ENCODE results near the gene SCD5. TPM values are rescaled to one million over a fixed set of nuclear protein-coding genes. Genes with fewer than 3 reads are reported as not detected.

Gene SCD5
- total and polyA plus RNA-seq, 2 of the 13 experiments (the other 11 are each of a cell fraction or from before 2014, with no cell fraction given) = not detected

DNA sequence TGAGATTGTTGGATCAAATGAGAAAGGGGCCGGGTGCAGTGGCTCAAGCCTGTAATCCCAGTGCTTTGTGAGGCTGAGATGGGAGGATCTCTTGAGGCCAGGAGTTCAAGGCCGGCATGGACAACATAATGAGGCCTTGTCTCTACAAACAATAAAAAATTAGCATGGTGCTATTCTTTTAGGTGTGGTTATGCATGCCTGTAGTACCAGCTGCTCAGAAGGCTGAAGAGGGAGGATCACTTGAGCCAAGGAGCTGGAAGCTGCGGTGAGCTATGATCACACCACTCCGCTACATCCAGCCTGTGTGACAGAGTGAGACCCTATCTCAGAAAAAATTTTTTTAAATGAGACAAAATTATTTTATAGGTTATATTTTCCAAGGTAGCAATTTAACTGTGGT lies 187.1 kb downstream of the SCD5 start:
- Histone ChIP-seq H4K20me1 (ENCODE audit: insufficient read depth, low read length) (no peaks in the 10 kb centered on the region), H3K9me3 (ENCODE audit: low read length) (no peaks in the 10 kb centered on the region), H3K4me1 (ENCODE audit: insufficient read depth, low read length) (no peaks in the 10 kb centered on the region), H3K27me3 (ENCODE audit: control insufficient read depth in 1 of 2, insufficient read depth in 2 of 2, low read length in 2 of 2) (no peaks in the 10 kb centered on the region; a peak in 1 of 5 replicates), H3K79me2 (ENCODE audit: insufficient read depth, low read length) (no peaks in the 10 kb centered on the region), H3K4me3 (replicated peaks in 1 of 3; ENCODE audit: insufficient read depth in 1 of 3, low read depth in 2 of 3, low read length in 3 of 3) (no peak overlapping the region), H2AFZ (ENCODE audit: low read length) (no peak overlapping the region), H3K36me3 (replicated peaks in 1 of 2; ENCODE audit: control insufficient read depth in 1 of 2, insufficient read depth in 2 of 2, low read length in 2 of 2) (no peaks in the 10 kb centered on the region), H3K27ac (ENCODE audit: extremely low read length, insufficient read depth, low read length) (no peak overlapping the region), H3K4me2 (ENCODE audit: low read depth, low read length) (no peak overlapping the region), H3K9ac (ENCODE audit: insufficient read depth, low read depth, low read length) (no peak overlapping the region)
- BruUV-seq (replicated peaks) = no TSS peak
- FAIRE-seq = no peak
- WGBS (ENCODE audit: low lambda C conversion rate) = 62% methylated on average over 3 of the region's 4 CpGs
- POLR2A ChIA-PET = no interaction called here
- no peak for ATAC-seq
- TF ChIP-seq, protein P1, sequence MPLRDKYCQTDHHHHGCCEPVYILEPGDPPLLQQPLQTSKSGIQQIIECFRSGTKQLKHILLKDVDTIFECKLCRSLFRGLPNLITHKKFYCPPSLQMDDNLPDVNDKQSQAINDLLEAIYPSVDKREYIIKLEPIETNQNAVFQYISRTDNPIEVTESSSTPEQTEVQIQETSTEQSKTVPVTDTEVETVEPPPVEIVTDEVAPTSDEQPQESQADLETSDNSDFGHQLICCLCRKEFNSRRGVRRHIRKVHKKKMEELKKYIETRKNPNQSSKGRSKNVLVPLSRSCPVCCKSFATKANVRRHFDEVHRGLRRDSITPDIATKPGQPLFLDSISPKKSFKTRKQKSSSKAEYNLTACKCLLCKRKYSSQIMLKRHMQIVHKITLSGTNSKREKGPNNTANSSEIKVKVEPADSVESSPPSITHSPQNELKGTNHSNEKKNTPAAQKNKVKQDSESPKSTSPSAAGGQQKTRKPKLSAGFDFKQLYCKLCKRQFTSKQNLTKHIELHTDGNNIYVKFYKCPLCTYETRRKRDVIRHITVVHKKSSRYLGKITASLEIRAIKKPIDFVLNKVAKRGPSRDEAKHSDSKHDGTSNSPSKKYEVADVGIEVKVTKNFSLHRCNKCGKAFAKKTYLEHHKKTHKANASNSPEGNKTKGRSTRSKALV (CRISPR knock-in tag; IDR thresholded peaks at IDR 0.05) = no peak
- no peak for TF ChIP-seq GZF1 (CRISPR knock-in tag; IDR thresholded peaks at IDR 0.05)
- TF ChIP-seq SMC3 (IDR thresholded peaks at IDR 0.05; ENCODE audit: low read length) = no peak
- TF ChIP-seq, protein P2, sequence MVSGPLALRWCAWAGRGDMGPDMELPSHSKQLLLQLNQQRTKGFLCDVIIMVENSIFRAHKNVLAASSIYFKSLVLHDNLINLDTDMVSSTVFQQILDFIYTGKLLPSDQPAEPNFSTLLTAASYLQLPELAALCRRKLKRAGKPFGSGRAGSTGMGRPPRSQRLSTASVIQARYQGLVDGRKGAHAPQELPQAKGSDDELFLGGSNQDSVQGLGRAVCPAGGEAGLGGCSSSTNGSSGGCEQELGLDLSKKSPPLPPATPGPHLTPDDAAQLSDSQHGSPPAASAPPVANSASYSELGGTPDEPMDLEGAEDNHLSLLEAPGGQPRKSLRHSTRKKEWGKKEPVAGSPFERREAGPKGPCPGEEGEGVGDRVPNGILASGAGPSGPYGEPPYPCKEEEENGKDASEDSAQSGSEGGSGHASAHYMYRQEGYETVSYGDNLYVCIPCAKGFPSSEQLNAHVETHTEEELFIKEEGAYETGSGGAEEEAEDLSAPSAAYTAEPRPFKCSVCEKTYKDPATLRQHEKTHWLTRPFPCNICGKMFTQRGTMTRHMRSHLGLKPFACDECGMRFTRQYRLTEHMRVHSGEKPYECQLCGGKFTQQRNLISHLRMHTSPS (CRISPR knock-in tag; IDR thresholded peaks at IDR 0.05; ENCODE audit: low read depth) = no peak
- no peak for TF ChIP-seq MAFG (CRISPR knock-in tag; IDR thresholded peaks at IDR 0.05)
- no peak for TF ChIP-seq WIZ (CRISPR knock-in tag; IDR thresholded peaks at IDR 0.05)
- no peak for TF ChIP-seq CCAR2 (optimal IDR thresholded peaks at IDR 0.05; ENCODE audit: low read depth, low read length)
- TF ChIP-seq NR2C2 (CRISPR knock-in tag; IDR thresholded peaks at IDR 0.05; ENCODE audit: borderline replicate concordance) = no peak
- no peak for TF ChIP-seq ETV6 (CRISPR knock-in tag; conservative IDR thresholded peaks at IDR 0.05)
- TF ChIP-seq, protein P3, sequence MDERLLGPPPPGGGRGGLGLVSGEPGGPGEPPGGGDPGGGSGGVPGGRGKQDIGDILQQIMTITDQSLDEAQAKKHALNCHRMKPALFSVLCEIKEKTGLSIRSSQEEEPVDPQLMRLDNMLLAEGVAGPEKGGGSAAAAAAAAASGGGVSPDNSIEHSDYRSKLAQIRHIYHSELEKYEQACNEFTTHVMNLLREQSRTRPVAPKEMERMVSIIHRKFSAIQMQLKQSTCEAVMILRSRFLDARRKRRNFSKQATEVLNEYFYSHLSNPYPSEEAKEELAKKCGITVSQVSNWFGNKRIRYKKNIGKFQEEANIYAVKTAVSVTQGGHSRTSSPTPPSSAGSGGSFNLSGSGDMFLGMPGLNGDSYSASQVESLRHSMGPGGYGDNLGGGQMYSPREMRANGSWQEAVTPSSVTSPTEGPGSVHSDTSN (CRISPR knock-in tag; IDR thresholded peaks at IDR 0.05) = no peak
- TF ChIP-seq, protein P4, sequence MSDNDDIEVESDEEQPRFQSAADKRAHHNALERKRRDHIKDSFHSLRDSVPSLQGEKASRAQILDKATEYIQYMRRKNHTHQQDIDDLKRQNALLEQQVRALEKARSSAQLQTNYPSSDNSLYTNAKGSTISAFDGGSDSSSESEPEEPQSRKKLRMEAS (IDR thresholded peaks at IDR 0.05) = no peak
- TF ChIP-seq ZNF720 (CRISPR knock-in tag; IDR thresholded peaks at IDR 0.05) = no peak
- TF ChIP-seq MATR3 (CRISPR knock-in tag; IDR thresholded peaks at IDR 0.05) = no peak
- TF ChIP-seq ZNF552 (CRISPR knock-in tag; IDR thresholded peaks at IDR 0.05; ENCODE audit: borderline replicate concordance) = no peak
- no peak for TF ChIP-seq LCORL (IDR thresholded peaks at IDR 0.05)
- no peak for TF ChIP-seq LCORL (CRISPR knock-in tag; IDR thresholded peaks at IDR 0.05)
- no peak for TF ChIP-seq ZNF841 (CRISPR knock-in tag; IDR thresholded peaks at IDR 0.05; ENCODE audit: borderline replicate concordance)
- no peak for TF ChIP-seq NR1H2 (CRISPR knock-in tag; IDR thresholded peaks at IDR 0.05; ENCODE audit: borderline replicate concordance, low read depth)
- TF ChIP-seq MEF2D (CRISPR knock-in tag; IDR thresholded peaks at IDR 0.05) = no peak
- intact Hi-C loops (cut with micrococcal nuclease; ENCODE audit: unreplicated experiment) (no loop called here), in situ Hi-C loops (cut with HindIII; ENCODE audit: extremely low pct_ligation_motif_present, low pct_unique_long_range_greater_than_20kb) (no loop called here)
- no peak for DNase-seq (ENCODE audit: low spot score)
- CTCF ChIA-PET (ENCODE audit: low intra/inter-chr PET ratio, low total read pairs) = no interaction called here
